ENCODE data around the gene SLC9A1. TPM values are rescaled to one million over a fixed set of nuclear protein-coding genes. Genes with fewer than 3 reads are reported as not detected.

The SLC9A1 gene
- total RNA-seq, 1 donor from 2014 or later = 37.7 TPM

DNA sequence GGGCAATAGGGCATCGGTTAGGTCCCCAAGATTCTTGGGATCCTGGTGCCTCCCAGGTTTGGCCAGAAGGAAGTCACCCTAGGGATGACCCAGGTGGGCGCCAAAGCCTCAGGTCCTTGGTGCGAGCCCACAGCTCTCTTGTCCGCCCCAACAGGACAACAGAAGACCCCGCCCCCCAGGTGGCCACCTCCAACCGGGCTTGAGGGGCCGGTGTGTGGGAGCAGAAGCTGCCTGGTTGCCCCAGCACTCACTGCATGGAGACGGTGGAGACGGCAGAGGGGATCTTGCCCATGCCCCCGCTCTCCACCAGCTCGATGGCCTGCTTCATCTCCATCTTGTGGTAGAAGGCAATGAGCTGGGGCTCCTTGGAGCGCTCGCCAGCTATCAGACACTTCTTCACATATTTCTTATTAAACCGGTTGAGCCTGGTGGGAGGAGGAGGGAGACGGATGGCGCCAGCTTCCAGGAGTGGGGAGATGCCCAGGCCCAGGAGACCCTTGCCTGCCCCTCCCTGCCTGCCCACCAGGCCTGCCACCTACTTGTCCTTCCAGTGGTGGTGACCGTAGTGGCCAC, 52.7 kb downstream of the SLC9A1 start:
- TF ChIP-seq, protein P1, sequence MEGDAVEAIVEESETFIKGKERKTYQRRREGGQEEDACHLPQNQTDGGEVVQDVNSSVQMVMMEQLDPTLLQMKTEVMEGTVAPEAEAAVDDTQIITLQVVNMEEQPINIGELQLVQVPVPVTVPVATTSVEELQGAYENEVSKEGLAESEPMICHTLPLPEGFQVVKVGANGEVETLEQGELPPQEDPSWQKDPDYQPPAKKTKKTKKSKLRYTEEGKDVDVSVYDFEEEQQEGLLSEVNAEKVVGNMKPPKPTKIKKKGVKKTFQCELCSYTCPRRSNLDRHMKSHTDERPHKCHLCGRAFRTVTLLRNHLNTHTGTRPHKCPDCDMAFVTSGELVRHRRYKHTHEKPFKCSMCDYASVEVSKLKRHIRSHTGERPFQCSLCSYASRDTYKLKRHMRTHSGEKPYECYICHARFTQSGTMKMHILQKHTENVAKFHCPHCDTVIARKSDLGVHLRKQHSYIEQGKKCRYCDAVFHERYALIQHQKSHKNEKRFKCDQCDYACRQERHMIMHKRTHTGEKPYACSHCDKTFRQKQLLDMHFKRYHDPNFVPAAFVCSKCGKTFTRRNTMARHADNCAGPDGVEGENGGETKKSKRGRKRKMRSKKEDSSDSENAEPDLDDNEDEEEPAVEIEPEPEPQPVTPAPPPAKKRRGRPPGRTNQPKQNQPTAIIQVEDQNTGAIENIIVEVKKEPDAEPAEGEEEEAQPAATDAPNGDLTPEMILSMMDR (IDR thresholded peaks at IDR 0.05; ENCODE audit: insufficient read depth, low read length, poor library complexity, severe bottlenecking) = no peak
- Histone ChIP-seq H3K27me3 (ENCODE audit: control insufficient read depth, insufficient read depth, low read length) (no peaks in the 10 kb centered on the region), H3K4me3 (ENCODE audit: low read depth, low read length) (no peak overlapping the region), H3K36me3 (ENCODE audit: control insufficient read depth, insufficient read depth, low read length) (no peaks in the 10 kb centered on the region)
- DNase-seq (ENCODE audit: low read depth) = no peak

DNA sequence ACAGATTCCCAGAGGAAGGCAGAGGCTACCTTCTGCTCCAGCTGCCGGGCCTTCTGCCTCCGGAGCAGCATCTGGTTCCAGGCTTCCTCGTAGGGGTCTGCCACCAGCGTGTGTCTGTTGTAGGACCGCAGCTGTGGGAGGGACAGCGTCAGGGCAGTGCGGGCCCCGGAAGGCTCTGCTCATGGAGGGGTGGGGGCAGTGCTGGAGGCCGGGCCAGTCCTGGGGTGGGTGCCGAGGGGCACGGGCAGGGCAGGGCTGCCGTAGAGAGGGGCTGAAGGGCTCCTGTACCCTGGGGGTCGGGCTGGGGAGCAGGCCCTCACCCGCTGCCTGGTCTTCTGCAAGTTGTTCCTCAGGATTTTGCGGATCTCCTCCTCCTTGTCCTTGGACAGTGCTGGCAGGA, 53.2 kb downstream of the SLC9A1 start:
- DNase-seq (ENCODE audit: low read depth) = no peak
- H3K4me3 ChIP-seq (ENCODE audit: low read depth, low read length) = no peak overlapping the region
- TF ChIP-seq, protein P1 (IDR thresholded peaks at IDR 0.05; ENCODE audit: insufficient read depth, low read length, poor library complexity, severe bottlenecking) = no peak
- H3K27me3 ChIP-seq (ENCODE audit: control insufficient read depth, insufficient read depth, low read length) = no peaks in the 10 kb centered on the region
- H3K36me3 ChIP-seq (ENCODE audit: control insufficient read depth, insufficient read depth, low read length) = no peaks in the 10 kb centered on the region

DNA sequence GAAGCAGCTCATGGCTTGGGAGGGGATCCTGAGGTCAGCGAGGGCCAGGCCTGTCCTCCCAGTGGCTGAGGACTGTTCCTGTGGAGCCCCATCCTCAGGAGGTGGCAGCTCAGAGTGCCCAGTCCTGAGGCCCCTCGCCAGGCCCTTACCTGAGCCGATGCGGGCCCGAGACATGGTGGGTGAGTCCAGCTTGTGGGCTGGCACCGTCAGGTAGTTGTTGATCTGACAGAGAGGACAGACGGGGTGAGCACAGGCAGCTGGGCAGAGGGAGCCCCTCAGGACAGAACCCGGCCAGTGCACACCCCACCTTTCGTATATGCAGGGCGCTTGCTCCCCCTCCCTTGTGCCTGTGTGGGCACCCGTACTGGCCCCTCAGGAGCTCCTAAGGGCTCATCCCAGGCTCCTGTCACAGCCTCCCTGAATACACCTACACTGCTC, 53.9 kb downstream of the SLC9A1 start:
- H3K36me3 ChIP-seq (ENCODE audit: control insufficient read depth, insufficient read depth, low read length) = no peaks in the 10 kb centered on the region
- TF ChIP-seq, protein P1 (IDR thresholded peaks at IDR 0.05; ENCODE audit: insufficient read depth, low read length, poor library complexity, severe bottlenecking) = no peak
- no peak for DNase-seq (ENCODE audit: low read depth)

DNA sequence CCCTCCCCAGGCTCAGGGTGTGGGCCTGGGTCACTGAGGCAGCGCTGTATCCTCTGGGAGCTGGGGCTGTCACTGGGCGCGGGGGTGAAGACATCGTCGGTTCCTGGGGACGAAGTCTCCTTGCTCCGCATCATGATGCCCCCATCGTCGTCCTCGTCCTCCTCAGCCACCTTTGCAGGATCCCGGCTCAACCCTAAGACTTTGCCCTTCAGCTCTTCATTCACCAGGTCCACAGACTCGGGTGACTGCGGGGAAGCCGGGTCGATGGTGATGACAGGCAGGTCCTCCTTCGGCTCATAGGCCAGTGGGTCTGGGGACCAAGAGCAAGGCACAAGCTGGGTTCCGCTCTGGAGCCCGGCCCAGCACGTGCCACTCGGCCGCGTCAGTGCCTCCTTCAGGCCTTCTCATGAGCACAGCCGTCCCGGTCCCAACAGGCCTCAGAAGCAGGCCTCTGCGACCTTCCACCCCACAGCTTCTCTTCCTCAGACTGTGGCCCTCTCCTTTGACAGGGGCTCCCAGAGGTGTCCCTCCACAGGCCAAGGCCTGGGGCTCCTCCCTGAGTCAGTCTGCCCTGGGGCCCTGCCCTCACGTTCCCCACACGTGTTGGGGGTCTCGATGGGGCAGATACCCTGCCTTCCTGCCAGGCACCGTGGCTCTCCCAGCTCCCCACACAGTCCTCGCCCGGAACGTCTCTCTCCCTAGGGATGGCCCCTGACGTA, 54.4 kb downstream of the SLC9A1 start:
- DNase-seq (ENCODE audit: low read depth) = no peak
- H3K27me3 ChIP-seq (ENCODE audit: control insufficient read depth, insufficient read depth, low read length) = no peaks in the 10 kb centered on the region
- H3K36me3 ChIP-seq (ENCODE audit: control insufficient read depth, insufficient read depth, low read length) = no peaks in the 10 kb centered on the region
- no peak overlapping the region for H3K4me3 ChIP-seq (ENCODE audit: low read depth, low read length)
- TF ChIP-seq, protein P1 (IDR thresholded peaks at IDR 0.05; ENCODE audit: insufficient read depth, low read length, poor library complexity, severe bottlenecking) = no peak

More for the DNA sequence above, 53.9 kb downstream of the SLC9A1 start:
- Histone ChIP-seq H3K4me3 (ENCODE audit: low read depth, low read length) (no peak overlapping the region), H3K27me3 (ENCODE audit: control insufficient read depth, insufficient read depth, low read length) (no peaks in the 10 kb centered on the region)

DNA sequence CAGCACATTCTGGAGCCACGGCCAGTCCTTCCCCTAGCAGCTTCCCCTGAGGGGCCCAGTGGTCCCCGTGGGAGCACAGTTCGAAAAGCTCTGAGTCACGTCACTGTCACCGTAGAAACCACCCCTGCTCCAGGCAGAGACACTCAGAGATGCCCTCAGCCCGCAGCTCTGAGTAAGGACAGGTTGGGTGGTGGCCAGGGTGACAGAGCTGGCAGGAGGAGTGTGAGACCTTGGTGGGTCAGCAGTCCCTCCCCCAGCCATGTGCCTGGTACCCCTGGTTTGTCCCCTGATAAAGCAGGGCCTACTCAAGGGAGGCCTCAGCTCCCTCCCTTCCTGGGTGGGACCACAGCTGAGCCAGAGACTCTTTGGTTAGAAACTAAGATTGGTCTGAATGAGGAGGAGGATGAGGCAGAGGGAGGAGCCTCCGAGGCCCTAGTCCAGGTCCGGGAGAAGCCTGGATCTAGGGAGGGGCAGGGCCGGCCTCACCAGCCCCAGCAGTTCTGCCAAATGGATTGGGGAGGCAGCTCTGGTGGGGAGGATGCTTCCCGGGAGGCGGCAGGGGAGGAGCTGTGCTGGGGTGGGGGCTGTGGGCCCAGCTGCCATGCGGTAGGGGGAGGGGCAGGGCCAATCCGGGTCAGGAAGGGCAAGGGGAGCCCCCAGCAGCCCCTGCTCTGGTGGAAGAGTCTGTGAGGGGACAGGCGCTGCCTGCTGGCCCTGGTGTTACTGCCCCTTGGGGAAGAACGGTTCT, 55.2 kb downstream of the SLC9A1 start:
- Histone ChIP-seq H3K4me3 (ENCODE audit: low read depth, low read length) (no peak overlapping the region), H3K27me3 (ENCODE audit: control insufficient read depth, insufficient read depth, low read length) (no peaks in the 10 kb centered on the region), H3K36me3 (ENCODE audit: control insufficient read depth, insufficient read depth, low read length) (no peaks in the 10 kb centered on the region)
- TF ChIP-seq, protein P1 (IDR thresholded peaks at IDR 0.05; ENCODE audit: insufficient read depth, low read length, poor library complexity, severe bottlenecking) = no peak
- DNase-seq (ENCODE audit: low read depth) = no peak
